AG10803 (cell line): ENCODE data around the gene EFCAB6.
"Not testable (repeated sequence)": the region's sequence is repeated elsewhere in the genome, so short reads cannot be mapped to it uniquely, and the experiment has no call there.

ENCODE experiments used
- DNase-seq: peaks from one replicate; pipeline ENCODE4 v3.0.0; 2010; ENCODE audit warnings: low read depth
- H3K4me3 ChIP-seq: 2 replicates; pipeline ENCODE4 v1.5.1; 2011; ENCODE audit warnings: mild to moderate bottlenecking, low read length, control low read depth
- CTCF ChIP-seq: conservative IDR thresholded peaks from 2 replicates; pipeline ENCODE4 v1.5.1; 2011; ENCODE audit warnings: mild to moderate bottlenecking, low read length, control low read depth, inconsistent platforms

EFCAB6 gene

GRCh38 chr22:43666457-43666856, 145.6 kb downstream of the EFCAB6 start:
- H3K4me3 ChIP-seq = no peak overlapping the region
- TF ChIP-seq CTCF = no peak
- no peak for DNase-seq

GRCh38 chr22:43658823-43659222, 153.3 kb downstream of the EFCAB6 start:
- DNase-seq = no peak
- no peak overlapping the region for H3K4me3 ChIP-seq
- no peak for TF ChIP-seq CTCF

- H3K4me3 ChIP-seq, DNase-seq: not testable (repeated sequence)
Observed at GRCh38 chr22:43656581-43656980, 155.5 kb downstream of the EFCAB6 start.

- TF ChIP-seq CTCF = no peak
- no peak overlapping the region for H3K4me3 ChIP-seq
- DNase-seq = no peak
Observed at GRCh38 chr22:43654271-43654670, 157.8 kb downstream of the EFCAB6 start.

GRCh38 chr22:43652845-43653244, 159.3 kb downstream of the EFCAB6 start:
- H3K4me3 ChIP-seq = no peak overlapping the region
- TF ChIP-seq CTCF = no peak
- no peak for DNase-seq

- DNase-seq = no peak
- no peak overlapping the region for H3K4me3 ChIP-seq
- no peak for TF ChIP-seq CTCF
Observed at GRCh38 chr22:43643387-43643786, 168.7 kb downstream of the EFCAB6 start.

GRCh38 chr22:43642319-43643206, 169.5 kb downstream of the EFCAB6 start:
- no peak for DNase-seq
- no peak overlapping the region for H3K4me3 ChIP-seq
- TF ChIP-seq CTCF = no peak
